PC-9 (cell line): ENCODE data around the gene RTCA. TPM values are rescaled to one million over a fixed set of nuclear protein-coding genes. Genes with fewer than 3 reads are reported as not detected.
"Not testable (repeated sequence)": the region's sequence is repeated elsewhere in the genome, so short reads cannot be mapped to it uniquely, and the experiment has no call there.

Experiments used
- BruUV-seq: library from RNA; stranded (reverse); fragments of 400-500 nt; replicated peaks from 2 replicates; lab custom pipeline; 2021; lab: Mats Ljungman, UMichigan
- CTCF ChIA-PET: fragments of 300-600 bp; sonication (Branson Sonifier 250); formaldehyde crosslinking; loops from one replicate; lab custom pipeline; 2022; ENCODE audit warnings: antibody characterized with exemption; lab: Charles Lee
- POLR2A ChIA-PET: fragments of 300-600 bp; sonication (Branson Sonifier 250); formaldehyde crosslinking; loops from one replicate; lab custom pipeline; 2022; ENCODE audit warnings: antibody characterized with exemption; ENCODE audit not compliant: unreplicated experiment; lab: Charles Lee
- DNase-seq, 2 experiments: peaks; one replicate each; pipeline versions ENCODE4 v3.0.0 to v3.0.0-alpha.2; 2015 to 2022; ENCODE audit warnings: mixed read lengths in 1 of 2
- H2AFZ ChIP-seq: fragments of 200-600 bp; sonication (generic); 2 replicates; pipeline ENCODE4 v1.8.1; 2017; ENCODE audit warnings: antibody characterized with exemption
- H3F3A ChIP-seq: fragments of 200-600 bp; sonication (generic); 2 replicates; pipeline ENCODE4 v1.8.1; 2017; ENCODE audit warnings: antibody characterized with exemption, mild to moderate bottlenecking, low read depth; ENCODE audit not compliant: insufficient read depth
- H3K27ac ChIP-seq: fragments of 200-600 bp; sonication (generic); 2 replicates; pipeline ENCODE4 v1.6.1; 2016; ENCODE audit warnings: mixed run types
- H3K27me3 ChIP-seq: fragments of 200-600 bp; sonication (generic); 2 replicates; pipeline ENCODE4 v1.6.1; 2016; ENCODE audit warnings: low read depth, mixed run types; ENCODE audit not compliant: insufficient read depth
- H3K36me3 ChIP-seq: fragments of 200-600 bp; sonication (generic); 2 replicates; pipeline ENCODE4 v1.6.1; 2016; ENCODE audit warnings: low read depth, mixed run types
- H3K4me1 ChIP-seq: fragments of 200-600 bp; sonication (generic); replicated peaks from 2 replicates; pipeline ENCODE4 v1.6.1; 2016; ENCODE audit warnings: mixed run types; ENCODE audit not compliant: insufficient read depth
- H3K4me2 ChIP-seq: fragments of 200-600 bp; sonication (generic); 2 replicates; pipeline ENCODE4 v1.6.1; 2017; ENCODE audit warnings: mixed run types
- H3K4me3 ChIP-seq: fragments of 200-600 bp; sonication (generic); 2 replicates; pipeline ENCODE4 v1.6.1; 2016; ENCODE audit warnings: mixed run types
- H3K79me2 ChIP-seq: fragments of 200-600 bp; sonication (generic); 2 replicates; pipeline ENCODE4 v1.6.1; 2017; ENCODE audit warnings: low read depth, mixed run types
- H3K9me2 ChIP-seq: fragments of 200-600 bp; sonication (generic); 2 replicates; pipeline ENCODE4 v1.8.1; 2017; ENCODE audit warnings: mild to moderate bottlenecking; ENCODE audit not compliant: insufficient read depth
- H3K9me3 ChIP-seq: fragments of 200-600 bp; sonication (generic); 2 replicates; pipeline ENCODE4 v1.8.1; 2016; ENCODE audit warnings: low read depth; ENCODE audit not compliant: insufficient read depth
- H4K20me1 ChIP-seq: fragments of 200-600 bp; sonication (generic); 2 replicates; pipeline ENCODE4 v1.8.1; 2017; ENCODE audit not compliant: insufficient read depth
- CTCF ChIP-seq: fragments of 200-600 bp; sonication (generic); conservative IDR thresholded peaks from 2 replicates; pipeline ENCODE4 v1.6.1; 2017; ENCODE audit warnings: mixed run types, antibody characterized with exemption, mild to moderate bottlenecking, moderate library complexity
- EZH2 ChIP-seq: fragments of 200-600 bp; sonication (generic); IDR thresholded peaks from 2 replicates; pipeline ENCODE4 v1.8.0; 2017; ENCODE audit warnings: antibody characterized with exemption, low read depth
- intact Hi-C: fragments of 100-400 bp; cut with micrococcal nuclease; formaldehyde crosslinking; loops from one replicate; pipeline ENCODE4 v1.10.0; 2022; ENCODE audit not compliant: unreplicated experiment
- total RNA-seq: library from RNA; stranded (reverse); gene quantifications from 2 replicates; pipeline ENCODE4 v1.2.3, GENCODE V29; 2021

RTCA gene
- total RNA-seq, 1 experiment from 2014 or later, result 38.1 TPM

GRCh38 chr1:100328133-100328532, 62.1 kb downstream of the RTCA start:
- no peak overlapping the region for H3K27ac ChIP-seq
- H3K4me3 ChIP-seq, result no peak overlapping the region
- no peaks in the 10 kb centered on the region for H3K27me3 ChIP-seq
- DNase-seq, result no peak
- no peaks in the 10 kb centered on the region for H3K79me2 ChIP-seq
- no peaks in the 10 kb centered on the region for H3K36me3 ChIP-seq
- peaks cover 12% of the 10 kb centered on the region for H3K4me1 ChIP-seq
- no peak overlapping the region for H2AFZ ChIP-seq
- intact Hi-C loops, result no loop called here
- H3F3A ChIP-seq, result no peaks in the 10 kb centered on the region
- TF ChIP-seq CTCF (no peak), EZH2 (no peak)
- no TSS peak for BruUV-seq
- ChIA-PET POLR2A (no interaction called here), CTCF (no interaction called here)
- H3K4me2 ChIP-seq, result no peak overlapping the region
- H4K20me1 ChIP-seq, result no peaks in the 10 kb centered on the region
- no peaks in the 10 kb centered on the region for H3K9me2 ChIP-seq
- no peaks in the 10 kb centered on the region for H3K9me3 ChIP-seq

- BruUV-seq, H3K4me1 ChIP-seq, H2AFZ ChIP-seq, H3K27ac ChIP-seq, H3K27me3 ChIP-seq, H3K4me3 ChIP-seq, H3K4me2 ChIP-seq, H3K9me2 ChIP-seq, H4K20me1 ChIP-seq, CTCF ChIA-PET, intact Hi-C loops, H3K36me3 ChIP-seq, H3K79me2 ChIP-seq, H3F3A ChIP-seq, DNase-seq, POLR2A ChIA-PET, H3K9me3 ChIP-seq: not testable (repeated sequence)
These were observed 65.1 kb downstream of the RTCA start for GRCh38 chr1:100331146-100331545.

- no peak for TF ChIP-seq EZH2
- no peak for TF ChIP-seq CTCF
- Histone ChIP-seq H3K4me2 (no peak overlapping the region), H3F3A (no peaks in the 10 kb centered on the region), H3K36me3 (no peaks in the 10 kb centered on the region), H3K27me3 (no peaks in the 10 kb centered on the region), H3K9me2 (no peaks in the 10 kb centered on the region), H3K4me1 (no peaks in the 10 kb centered on the region), H2AFZ (no peak overlapping the region), H3K79me2 (no peaks in the 10 kb centered on the region), H3K27ac (no peak overlapping the region), H3K4me3 (no peak overlapping the region), H4K20me1 (no peaks in the 10 kb centered on the region), H3K9me3 (no peaks in the 10 kb centered on the region)
- intact Hi-C loops, result no loop called here
- BruUV-seq, result no TSS peak
- CTCF ChIA-PET, result no interaction called here
- POLR2A ChIA-PET, result interaction anchor here (0.7 kb wide), 1 partner anchor 114 kb away, joined by 4 read pairs; no protein-coding TSS in a partner anchor
- no peak for DNase-seq
These were observed 66.3 kb downstream of the RTCA start for GRCh38 chr1:100332331-100332730.

GRCh38 chr1:100335436-100335835, 69.4 kb downstream of the RTCA start:
- H3K9me2 ChIP-seq, result no peaks in the 10 kb centered on the region
- H4K20me1 ChIP-seq, result no peaks in the 10 kb centered on the region
- no peak overlapping the region for H3K4me2 ChIP-seq
- no peaks in the 10 kb centered on the region for H3K79me2 ChIP-seq
- H3K36me3 ChIP-seq, result no peaks in the 10 kb centered on the region
- TF ChIP-seq EZH2 (no peak), CTCF (no peak)
- H3K4me1 ChIP-seq, result no peaks in the 10 kb centered on the region
- no peak overlapping the region for H3K4me3 ChIP-seq
- H3K27ac ChIP-seq, result no peak overlapping the region
- CTCF ChIA-PET, result no interaction called here
- no peak overlapping the region for H2AFZ ChIP-seq
- H3F3A ChIP-seq, result no peaks in the 10 kb centered on the region
- BruUV-seq, result no TSS peak
- no peaks in the 10 kb centered on the region for H3K27me3 ChIP-seq
- no peaks in the 10 kb centered on the region for H3K9me3 ChIP-seq
- POLR2A ChIA-PET, result no interaction called here
- intact Hi-C loops, result no loop called here
- DNase-seq, result peak in 1 of 2 experiments; percentile 26

GRCh38 chr1:100337878-100338277, 71.9 kb downstream of the RTCA start:
- H4K20me1 ChIP-seq, intact Hi-C loops, H2AFZ ChIP-seq, BruUV-seq, H3K9me3 ChIP-seq, POLR2A ChIA-PET, H3K36me3 ChIP-seq, H3K4me2 ChIP-seq, CTCF ChIA-PET, H3K79me2 ChIP-seq, H3F3A ChIP-seq, H3K27ac ChIP-seq, H3K4me3 ChIP-seq, H3K9me2 ChIP-seq, H3K4me1 ChIP-seq, H3K27me3 ChIP-seq: not testable (repeated sequence)
- DNase-seq, result peak in 1 of 2 experiments; percentile 20
